HepG2 (cell line): Measurements from ENCODE around the gene GNL3. TPM values are rescaled to one million over a fixed set of nuclear protein-coding genes. Genes with fewer than 3 reads are reported as not detected.

Experiments
- ADNP ChIP-seq: sonication (generic); formaldehyde crosslinking; IDR thresholded peaks from 2 replicates; pipeline ENCODE4 v1.4.0; 2020; ENCODE audit warnings: missing genetic modification reagents
- ATAD3A ChIP-seq: sonication (generic); formaldehyde crosslinking; IDR thresholded peaks from 2 replicates; pipeline ENCODE4 v1.4.0; 2020; ENCODE audit warnings: missing genetic modification reagents
- FOXM1 ChIP-seq: sonication (generic); formaldehyde crosslinking; IDR thresholded peaks from 2 replicates; pipeline ENCODE4 v1.5.0; 2020; ENCODE audit warnings: missing genetic modification reagents
- GATA4 ChIP-seq: sonication (generic); IDR thresholded peaks from 2 replicates; pipeline ENCODE4 v1.6.1; 2016; ENCODE audit warnings: antibody characterized with exemption, low read depth, borderline replicate concordance
- HNF4A ChIP-seq: sonication (generic); formaldehyde crosslinking; IDR thresholded peaks from 2 replicates; pipeline ENCODE4 v1.4.0; 2020; ENCODE audit warnings: missing genetic modification reagents
- ISX ChIP-seq: sonication (generic); formaldehyde crosslinking; conservative IDR thresholded peaks from 2 replicates; pipeline ENCODE4 v1.5.0; 2020; ENCODE audit warnings: missing genetic modification reagents
- MAFF ChIP-seq: IDR thresholded peaks from 2 replicates; pipeline ENCODE4 v1.6.1; 2011; ENCODE audit warnings: low read depth, low read length, improper control_type of control experiment
- NR2C2 ChIP-seq: sonication (generic); formaldehyde crosslinking; IDR thresholded peaks from 2 replicates; pipeline ENCODE4 v1.4.0; 2020; ENCODE audit warnings: missing genetic modification reagents, mild to moderate bottlenecking, moderate library complexity, borderline replicate concordance
- PHF21A ChIP-seq: sonication (generic); formaldehyde crosslinking; IDR thresholded peaks from 2 replicates; pipeline ENCODE4 v1.5.0; 2020; ENCODE audit warnings: mild to moderate bottlenecking, missing genetic modification reagents
- SNRNP70 ChIP-seq: fragments of 200-400 bp; formaldehyde crosslinking; IDR thresholded peaks from 2 replicates; pipeline ENCODE4 v1.6.1; 2017; ENCODE audit warnings: mild to moderate bottlenecking, low read depth, low read length, moderate library complexity
- SRSF1 ChIP-seq: fragments of 200-400 bp; formaldehyde crosslinking; optimal IDR thresholded peaks from 2 replicates; pipeline ENCODE3; 2017; ENCODE audit warnings: mild to moderate bottlenecking, low read depth, low read length, moderate library complexity
- TAF1 ChIP-seq: sonication (generic); formaldehyde crosslinking; IDR thresholded peaks from 2 replicates; pipeline ENCODE4 v1.4.0; 2020; ENCODE audit warnings: missing genetic modification reagents
- TAF15 ChIP-seq: fragments of 200-400 bp; formaldehyde crosslinking; IDR thresholded peaks from one replicate; pipeline ENCODE4 v1.6.1; 2018; ENCODE audit warnings: mild to moderate bottlenecking, low read depth, low read length; ENCODE audit not compliant: poor library complexity, severe bottlenecking
- TCF12 ChIP-seq, 2 experiments: fragments of 450-650 bp in 1 of 2; sonication (generic) in 1 of 2; formaldehyde crosslinking in 1 of 2; IDR thresholded peaks; 2 replicates each; pipeline versions ENCODE4 v1.6.1 to v1.8.0; 2017 to 2022; ENCODE audit warnings: antibody characterized with exemption in 1 of 2, mild to moderate bottlenecking in 1 of 2, missing genetic modification reagents in 1 of 2, moderate library complexity in 1 of 2
- TGIF2 ChIP-seq: IDR thresholded peaks from 2 replicates; pipeline ENCODE4 v1.6.1; 2016; ENCODE audit warnings: control low read depth, missing compliant biosample characterization
- TRIM22 ChIP-seq: fragments of 450-650 bp; IDR thresholded peaks from 2 replicates; pipeline ENCODE4 v1.6.1; 2017
- TRIM24 ChIP-seq: sonication (generic); formaldehyde crosslinking; IDR thresholded peaks from 2 replicates; pipeline ENCODE4 v1.8.0; 2022; ENCODE audit warnings: mild to moderate bottlenecking, missing genetic modification reagents
- WIZ ChIP-seq: sonication (generic); formaldehyde crosslinking; IDR thresholded peaks from 2 replicates; pipeline ENCODE4 v1.5.1; 2020; ENCODE audit warnings: mild to moderate bottlenecking, missing genetic modification reagents
- ZC3H13 ChIP-seq: sonication (generic); formaldehyde crosslinking; IDR thresholded peaks from 2 replicates; pipeline ENCODE4 v1.8.1; 2023; ENCODE audit warnings: mild to moderate bottlenecking, missing genetic modification reagents, moderate library complexity
- ZNF20 ChIP-seq: sonication (generic); formaldehyde crosslinking; IDR thresholded peaks from 2 replicates; pipeline ENCODE4 v1.4.0; 2020; ENCODE audit warnings: mild to moderate bottlenecking, moderate library complexity, missing genetic modification reagents
- ZNF264 ChIP-seq: sonication (generic); formaldehyde crosslinking; IDR thresholded peaks from 2 replicates; pipeline ENCODE4 v1.4.0; 2020; ENCODE audit warnings: missing genetic modification reagents
- ZNF552 ChIP-seq: sonication (generic); formaldehyde crosslinking; IDR thresholded peaks from 2 replicates; pipeline ENCODE4 v1.9.0; 2022; ENCODE audit warnings: missing genetic modification reagents, mild to moderate bottlenecking, borderline replicate concordance
- ZNF556 ChIP-seq: sonication (generic); formaldehyde crosslinking; IDR thresholded peaks from 2 replicates; pipeline ENCODE4 v1.4.0; 2020; ENCODE audit warnings: mild to moderate bottlenecking, missing genetic modification reagents, borderline replicate concordance
- ZNF687 ChIP-seq: sonication (generic); formaldehyde crosslinking; IDR thresholded peaks from 2 replicates; pipeline ENCODE4 v1.5.1; 2020; ENCODE audit warnings: mild to moderate bottlenecking, missing genetic modification reagents, moderate library complexity
- ZNF772 ChIP-seq: sonication (generic); formaldehyde crosslinking; IDR thresholded peaks from 2 replicates; pipeline ENCODE4 v1.5.0; 2020; ENCODE audit warnings: mild to moderate bottlenecking, missing genetic modification reagents
- ZNF850 ChIP-seq: sonication (generic); formaldehyde crosslinking; conservative IDR thresholded peaks from 2 replicates; pipeline ENCODE4 v1.9.0; 2021; ENCODE audit warnings: mild to moderate bottlenecking, missing genetic modification reagents
- polyA plus RNA-seq, 8 experiments: library from polyadenylated mRNA; depleted of rRNA in 3 of 8; stranded (reverse) in 7 of 8; unstranded in 1 of 8; fragments of >200 nt; fragmentation: Illumina TruSeq in 4 of 8; extraction: Trizol in 4 of 8; gene quantifications; 2 replicates each; pipeline versions ENCODE4 v1.2.1 to v1.2.3, GENCODE V29; 2011 to 2016; ENCODE audit warnings: low read depth in 4 of 8, missing spikeins in 1 of 8, mixed read lengths in 1 of 8; ENCODE audit not compliant: insufficient read depth in 1 of 8
- total RNA-seq, 5 experiments: library from RNA; depleted of rRNA; stranded (reverse); fragments of >200 nt; fragmentation: Illumina TruSeq; extraction: Trizol; gene quantifications; 2 replicates each; pipeline ENCODE4 v1.2.3, GENCODE V29; 2016; ENCODE audit warnings: low read depth in 1 of 5

The GNL3 gene
- total and polyA plus RNA-seq, 2 of the 13 experiments (the other 11 are each of a cell fraction or from before 2014, with no cell fraction given): 129 to 257 TPM

- no peak for TF ChIP-seq TRIM24 (CRISPR knock-in tag)
- TF ChIP-seq ZNF556 (CRISPR knock-in tag): peak; percentile 67
- TF ChIP-seq TAF15: no peak
- TF ChIP-seq MAFF: no peak
- TF ChIP-seq ZNF687 (CRISPR knock-in tag): peak; percentile 2; the same call in 1 of the 2 replicates
- no peak for TF ChIP-seq ZNF20
- peak; percentile 94 for TF ChIP-seq HNF4A (CRISPR knock-in tag)
- TF ChIP-seq ISX (CRISPR knock-in tag): no peak
- no peak for TF ChIP-seq ZNF552
- 0 out of 2 replicates have a peak, but pooled peaks have one; percentile 56 for TF ChIP-seq ZNF772 (CRISPR knock-in tag)
- TF ChIP-seq WIZ (CRISPR knock-in tag): no peak
- no peak for TF ChIP-seq SNRNP70
- peak; percentile 98 for TF ChIP-seq TGIF2 (CRISPR knock-in tag)
- no peak for TF ChIP-seq TRIM22
- no peak for TF ChIP-seq ADNP
- no peak for TF ChIP-seq TCF12 (IDR thresholded peaks at IDR 0.05)
- peak; percentile 53; the same call in 1 of the 2 replicates for TF ChIP-seq TCF12 (CRISPR knock-in tag; IDR thresholded peaks at IDR 0.05)
- TF ChIP-seq ATAD3A (CRISPR knock-in tag): no peak
- TF ChIP-seq ZNF264 (CRISPR knock-in tag): peak; percentile 89
- TF ChIP-seq TAF1 (CRISPR knock-in tag): peak; percentile 48; the same call in 1 of the 2 replicates
- peak; percentile 87 for TF ChIP-seq NR2C2 (CRISPR knock-in tag)
- peak; percentile 36; the same call in 1 of the 2 replicates for TF ChIP-seq GATA4
- TF ChIP-seq FOXM1 (CRISPR knock-in tag): no peak
- peak; percentile 67 for TF ChIP-seq PHF21A (CRISPR knock-in tag)
- TF ChIP-seq ZC3H13 (CRISPR knock-in tag): peak; percentile 28; the same call in 1 of the 2 replicates
- TF ChIP-seq ZNF850: no peak
- no peak for TF ChIP-seq SRSF1
Measured at GRCh38 chr3:52704611-52705437, 19.0 kb downstream of the GNL3 start (continued).
